ENCODE results near the gene PSME1.
A peak's percentile ranks its signal among the peaks of the same experiment; 100 is the strongest.

The PSME1 gene
- long read RNA-seq, transcript PSME1-201 (11 exons, 1,006 nt) = major isoform, 192 of 217 reads
- long read RNA-seq, partial matches to known transcripts = 13 of 217 reads
- long read RNA-seq, other reads (novel, unspliced or antisense) = 6 of 217 reads

GRCh38 chr14:24135834-24136683 is at the start of gene PSME1:
PSME1 (plus strand) TSS chr14:24136194; CDS start chr14:24136263, 69 bp downstream.
- Histone ChIP-seq H3K27ac (replicated peaks) (peak within 1 kb of the TSS; percentile 68), H3K4me3 (replicated peaks; ENCODE audit: insufficient read depth, low read length) (peak within 1 kb of the TSS; percentile 85), H3K27me3 (ENCODE audit: insufficient read depth, poor library complexity, severe bottlenecking) (no peaks in the 10 kb centered on the region)
- TF ChIP-seq REST (IDR thresholded peaks at IDR 0.05; ENCODE audit: insufficient replicate concordance, low read depth) (no peak), POLR2AphosphoS5 (IDR thresholded peaks at IDR 0.05; ENCODE audit: low read depth) (peak; percentile 62; the same call in 1 of the 2 replicates)
- DNase-seq (ENCODE audit: low read depth in 1 of 2, low spot score in 1 of 2) = peak; percentile 79 to 91

GRCh38 chr14:24087004-24087403 is 49.0 kb upstream of the PSME1 start:
- TF ChIP-seq GABPA (IDR thresholded peaks at IDR 0.05; ENCODE audit: low read depth) (no peak), CTCF (IDR thresholded peaks at IDR 0.05; ENCODE audit: insufficient read depth, low read length) (no peak), REST (IDR thresholded peaks at IDR 0.05; ENCODE audit: insufficient replicate concordance, low read depth) (no peak), POLR2AphosphoS5 (IDR thresholded peaks at IDR 0.05; ENCODE audit: low read depth) (no peak), SPI1 (IDR thresholded peaks at IDR 0.05; ENCODE audit: borderline replicate concordance, low read depth) (no peak)
- Histone ChIP-seq H3K27me3 (ENCODE audit: insufficient read depth, poor library complexity, severe bottlenecking) (peaks cover 11% of the 10 kb centered on the region), H3K4me3 (replicated peaks; ENCODE audit: insufficient read depth, low read length) (no peak overlapping the region), H3K27ac (replicated peaks) (no peak overlapping the region)
- no peak for DNase-seq (ENCODE audit: low read depth in 1 of 2, low spot score in 1 of 2)

- no peak overlapping the region for H3K4me3 ChIP-seq (replicated peaks; ENCODE audit: insufficient read depth, low read length)
- peaks cover 4% of the 10 kb centered on the region for H3K27me3 ChIP-seq (ENCODE audit: insufficient read depth, poor library complexity, severe bottlenecking)
- DNase-seq (ENCODE audit: low read depth in 1 of 2, low spot score in 1 of 2) = no peak
- H3K27ac ChIP-seq (replicated peaks) = no peak overlapping the region
- TF ChIP-seq CTCF (IDR thresholded peaks at IDR 0.05; ENCODE audit: insufficient read depth, low read length) = no peak
- no peak for TF ChIP-seq POLR2AphosphoS5 (IDR thresholded peaks at IDR 0.05; ENCODE audit: low read depth)
- TF ChIP-seq GABPA (IDR thresholded peaks at IDR 0.05; ENCODE audit: low read depth) = no peak
- TF ChIP-seq SPI1 (IDR thresholded peaks at IDR 0.05; ENCODE audit: borderline replicate concordance, low read depth) = no peak
- TF ChIP-seq REST (IDR thresholded peaks at IDR 0.05; ENCODE audit: insufficient replicate concordance, low read depth) = no peak
These were observed 47.9 kb upstream of the PSME1 start for GRCh38 chr14:24088095-24088494.
